ENCODE results near the gene GALNT18.

GALNT18 gene

DNA sequence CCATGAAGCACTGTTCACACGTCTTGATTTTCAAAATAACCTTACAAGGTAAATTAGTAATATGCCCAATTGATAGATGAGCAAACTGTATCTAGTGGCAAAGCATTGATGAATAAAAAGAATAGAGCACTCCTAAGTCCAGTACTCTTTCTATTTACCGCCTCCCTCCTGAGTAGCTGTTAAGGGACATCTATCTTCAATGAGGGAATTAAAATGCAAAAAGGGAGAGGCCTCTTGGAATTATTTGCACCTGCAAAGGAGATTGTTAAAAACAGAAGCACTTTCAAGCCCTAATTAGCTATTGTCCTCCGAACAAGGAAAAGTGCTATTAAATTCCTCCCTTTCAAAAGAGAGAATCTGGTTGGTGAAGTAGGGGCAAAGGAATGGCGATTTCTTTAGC, 6.8 kb upstream of the GALNT18 start:
- H3K4me1 ChIP-seq (ENCODE audit: control extremely low read depth in 1 of 4, control insufficient read depth in 4 of 4, insufficient read depth in 4 of 4, low read length in 3 of 4), result no peaks in the 10 kb centered on the region
- H3K4me3 ChIP-seq (ENCODE audit: control insufficient read depth in 1 of 7, extremely low read depth in 1 of 7, insufficient read depth in 4 of 7, low read depth in 2 of 7, low read length in 6 of 7), result no peak overlapping the region
- ChIA-PET CTCF (interaction anchor here (0.9 kb wide), 1 partner anchor 10 kb away, joined by 3 read pairs; no protein-coding TSS in a partner anchor), POLR2A (no interaction called here)
- no peak for DNase-seq
- 100% methylated on average over 2 of the region's 4 CpGs for WGBS (ENCODE audit: insufficient coverage)
- H3K27ac ChIP-seq (ENCODE audit: insufficient read depth in 1 of 2, low read depth in 1 of 2, low read length in 2 of 2, poor library complexity in 1 of 2, severe bottlenecking in 2 of 2), result no peak overlapping the region
- peaks cover 0 to 12% (median 4%) of the 10 kb centered on the region in 5 experiments for H3K27me3 ChIP-seq (replicated peaks in 2 of 5; ENCODE audit: control insufficient read depth in 4 of 5, insufficient read depth in 5 of 5, low read length in 4 of 5)
- no peaks in the 10 kb centered on the region for H3K9me3 ChIP-seq (ENCODE audit: control extremely low read depth in 1 of 5, control insufficient read depth in 4 of 5, insufficient read depth in 2 of 5, low read depth in 1 of 5, low read length in 4 of 5)
- no peaks in the 10 kb centered on the region for H3K36me3 ChIP-seq (ENCODE audit: control insufficient read depth in 4 of 4, insufficient read depth in 4 of 4, low read length in 3 of 4)

DNA sequence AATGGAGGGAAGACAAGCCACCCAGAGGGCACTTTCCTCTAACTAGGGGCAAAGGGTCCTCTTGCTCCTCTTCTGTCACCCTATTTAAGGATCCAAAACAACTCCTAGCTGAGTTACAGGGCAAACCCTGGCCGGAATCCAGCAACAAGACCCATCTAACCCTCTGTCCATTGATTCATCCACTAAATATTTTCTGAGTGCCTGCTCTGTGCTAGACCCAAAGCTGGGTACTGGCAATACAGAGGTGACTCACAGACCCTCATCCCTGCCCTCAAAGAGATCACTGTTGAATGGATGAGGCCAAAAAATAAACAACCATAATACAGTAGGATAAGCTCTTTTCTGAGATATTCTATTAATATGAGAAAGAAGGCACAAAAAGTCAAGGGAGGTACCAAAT, 4.3 kb upstream of the GALNT18 start:
- H3K27me3 ChIP-seq (replicated peaks in 2 of 5; ENCODE audit: control insufficient read depth in 4 of 5, insufficient read depth in 5 of 5, low read length in 4 of 5), result peaks cover 0 to 25% (median 4%) of the 10 kb centered on the region in 5 experiments
- POLR2A ChIA-PET, result no interaction called here
- WGBS (ENCODE audit: insufficient coverage), result 100% methylated on average over 1 of the region's 1 CpG

GRCh38 chr11:11624926-11625325, 3.1 kb upstream of the GALNT18 start:
- H3K4me1 ChIP-seq (ENCODE audit: control extremely low read depth in 1 of 4, control insufficient read depth in 4 of 4, insufficient read depth in 4 of 4, low read length in 3 of 4), result peaks cover 0 to 23% (median 22%) of the 10 kb centered on the region in 4 experiments
- ChIA-PET POLR2A (no interaction called here), CTCF (interaction anchor here (0.8 to 1.4 kb wide), 2 partner anchors 10 to 57 kb away, joined by 3 read pairs; no protein-coding TSS in a partner anchor)
- no peaks in the 10 kb centered on the region for H3K36me3 ChIP-seq (ENCODE audit: control insufficient read depth in 4 of 4, insufficient read depth in 4 of 4, low read length in 3 of 4)
- H3K9me3 ChIP-seq (ENCODE audit: control extremely low read depth in 1 of 5, control insufficient read depth in 4 of 5, insufficient read depth in 2 of 5, low read depth in 1 of 5, low read length in 4 of 5), result no peaks in the 10 kb centered on the region
- peaks cover 0 to 37% (median 9%) of the 10 kb centered on the region in 5 experiments for H3K27me3 ChIP-seq (replicated peaks in 2 of 5; ENCODE audit: control insufficient read depth in 4 of 5, insufficient read depth in 5 of 5, low read length in 4 of 5)
- no peak overlapping the region for H3K27ac ChIP-seq (ENCODE audit: insufficient read depth in 1 of 2, low read depth in 1 of 2, low read length in 2 of 2, poor library complexity in 1 of 2, severe bottlenecking in 2 of 2)
- DNase-seq, result no peak
- WGBS (ENCODE audit: insufficient coverage), result 92% methylated on average over 2 of the region's 4 CpGs
- no peak overlapping the region for H3K4me3 ChIP-seq (ENCODE audit: control insufficient read depth in 1 of 7, extremely low read depth in 1 of 7, insufficient read depth in 4 of 7, low read depth in 2 of 7, low read length in 6 of 7)

More for the DNA sequence above, 4.3 kb upstream of the GALNT18 start:
- Histone ChIP-seq H3K36me3 (ENCODE audit: control insufficient read depth in 4 of 4, insufficient read depth in 4 of 4, low read length in 3 of 4) (no peaks in the 10 kb centered on the region), H3K27ac (ENCODE audit: insufficient read depth in 1 of 2, low read depth in 1 of 2, low read length in 2 of 2, poor library complexity in 1 of 2, severe bottlenecking in 2 of 2) (no peak overlapping the region), H3K4me3 (ENCODE audit: control insufficient read depth in 1 of 7, extremely low read depth in 1 of 7, insufficient read depth in 4 of 7, low read depth in 2 of 7, low read length in 6 of 7) (no peak overlapping the region), H3K4me1 (ENCODE audit: control extremely low read depth in 1 of 4, control insufficient read depth in 4 of 4, insufficient read depth in 4 of 4, low read length in 3 of 4) (peaks cover 0 to 13% (median 11%) of the 10 kb centered on the region in 4 experiments), H3K9me3 (ENCODE audit: control extremely low read depth in 1 of 5, control insufficient read depth in 4 of 5, insufficient read depth in 2 of 5, low read depth in 1 of 5, low read length in 4 of 5) (no peaks in the 10 kb centered on the region)
- CTCF ChIA-PET, result interaction anchor here (1.4 kb wide), 1 partner anchor 9 kb away, joined by 3 read pairs; no protein-coding TSS in a partner anchor
- no peak for DNase-seq

- WGBS (ENCODE audit: insufficient coverage), result no CpG with 5 or more reads among the region's 3 CpGs
- Histone ChIP-seq H3K27me3 (replicated peaks in 2 of 5; ENCODE audit: control insufficient read depth in 4 of 5, insufficient read depth in 5 of 5, low read length in 4 of 5) (peaks cover 0 to 45% (median 17%) of the 10 kb centered on the region in 5 experiments), H3K4me1 (ENCODE audit: control extremely low read depth in 1 of 4, control insufficient read depth in 4 of 4, insufficient read depth in 4 of 4, low read length in 3 of 4) (peaks cover 0 to 24% (median 23%) of the 10 kb centered on the region in 4 experiments), H3K27ac (ENCODE audit: insufficient read depth in 1 of 2, low read depth in 1 of 2, low read length in 2 of 2, poor library complexity in 1 of 2, severe bottlenecking in 2 of 2) (no peak overlapping the region), H3K4me3 (ENCODE audit: control insufficient read depth in 1 of 7, extremely low read depth in 1 of 7, insufficient read depth in 4 of 7, low read depth in 2 of 7, low read length in 6 of 7) (no peak overlapping the region), H3K9me3 (ENCODE audit: control extremely low read depth in 1 of 5, control insufficient read depth in 4 of 5, insufficient read depth in 2 of 5, low read depth in 1 of 5, low read length in 4 of 5) (no peaks in the 10 kb centered on the region), H3K36me3 (ENCODE audit: control insufficient read depth in 4 of 4, insufficient read depth in 4 of 4, low read length in 3 of 4) (no peaks in the 10 kb centered on the region)
- CTCF ChIA-PET, result interaction anchor here (1.6 kb wide), 1 partner anchor 588 kb away, joined by 3 read pairs; no protein-coding TSS in a partner anchor
- POLR2A ChIA-PET, result interaction anchor here (0.6 kb wide), 1 partner anchor 276 kb away, joined by 3 read pairs; no protein-coding TSS in a partner anchor
- no peak for DNase-seq
These were observed 2.4 kb upstream of the GALNT18 start for GRCh38 chr11:11624204-11624603.

DNA sequence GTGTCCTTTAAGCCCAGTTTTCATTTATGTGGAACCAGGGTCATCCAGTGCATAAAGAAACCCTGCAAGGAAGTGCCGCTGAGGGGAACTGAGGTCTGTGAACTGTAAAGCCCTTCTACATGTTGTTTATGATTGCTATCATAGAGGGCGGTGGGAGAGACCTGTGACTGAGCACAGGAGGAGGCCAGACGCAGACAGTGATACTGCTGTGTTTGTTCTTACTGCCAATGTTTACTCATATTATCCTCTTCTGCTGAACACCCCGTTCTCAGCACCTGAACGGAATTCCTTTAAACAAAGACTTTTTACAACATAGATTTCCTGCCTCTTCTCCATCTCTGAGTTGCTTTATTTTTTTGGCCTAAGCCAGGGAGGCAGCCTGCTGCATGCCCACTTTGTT, 967 bp upstream of the GALNT18 start:
- CTCF ChIA-PET, result no interaction called here
- peak in 1 of 3 donors; percentile 4 for DNase-seq
- H3K27me3 ChIP-seq (replicated peaks in 2 of 5; ENCODE audit: control insufficient read depth in 4 of 5, insufficient read depth in 5 of 5, low read length in 4 of 5), result peaks cover 0 to 52% (median 17%) of the 10 kb centered on the region in 5 experiments
- peaks cover 0 to 24% (median 23%) of the 10 kb centered on the region in 4 experiments for H3K4me1 ChIP-seq (ENCODE audit: control extremely low read depth in 1 of 4, control insufficient read depth in 4 of 4, insufficient read depth in 4 of 4, low read length in 3 of 4)
- WGBS (ENCODE audit: insufficient coverage), result 93% methylated on average over 5 of the region's 5 CpGs
- H3K4me3 ChIP-seq (ENCODE audit: control insufficient read depth in 1 of 7, extremely low read depth in 1 of 7, insufficient read depth in 4 of 7, low read depth in 2 of 7, low read length in 6 of 7), result no peak overlapping the region
- no peak overlapping the region for H3K27ac ChIP-seq (ENCODE audit: insufficient read depth in 1 of 2, low read depth in 1 of 2, low read length in 2 of 2, poor library complexity in 1 of 2, severe bottlenecking in 2 of 2)
- POLR2A ChIA-PET, result no interaction called here
- no peaks in the 10 kb centered on the region for H3K36me3 ChIP-seq (ENCODE audit: control insufficient read depth in 4 of 4, insufficient read depth in 4 of 4, low read length in 3 of 4)
- no peaks in the 10 kb centered on the region for H3K9me3 ChIP-seq (ENCODE audit: control extremely low read depth in 1 of 5, control insufficient read depth in 4 of 5, insufficient read depth in 2 of 5, low read depth in 1 of 5, low read length in 4 of 5)

GRCh38 chr11:11622340-11622706, 518 bp upstream of the GALNT18 start:
- peaks cover 0 to 52% (median 17%) of the 10 kb centered on the region in 5 experiments for H3K27me3 ChIP-seq (replicated peaks in 2 of 5; ENCODE audit: control insufficient read depth in 4 of 5, insufficient read depth in 5 of 5, low read length in 4 of 5)
- 15% methylated on average over 8 of the region's 12 CpGs for WGBS (ENCODE audit: insufficient coverage)

GRCh38 chr11:11620921-11621572, 758 bp downstream of the GALNT18 start:
- POLR2A ChIA-PET, result no interaction called here
- Histone ChIP-seq H3K4me1 (ENCODE audit: control extremely low read depth in 1 of 4, control insufficient read depth in 4 of 4, insufficient read depth in 4 of 4, low read length in 3 of 4) (peaks cover 0 to 24% (median 23%) of the 10 kb centered on the region in 4 experiments), H3K27me3 (replicated peaks in 2 of 5; ENCODE audit: control insufficient read depth in 4 of 5, insufficient read depth in 5 of 5, low read length in 4 of 5) (peaks cover 0 to 52% (median 18%) of the 10 kb centered on the region in 5 experiments), H3K36me3 (ENCODE audit: control insufficient read depth in 4 of 4, insufficient read depth in 4 of 4, low read length in 3 of 4) (no peaks in the 10 kb centered on the region), H3K4me3 (ENCODE audit: control insufficient read depth in 1 of 7, extremely low read depth in 1 of 7, insufficient read depth in 4 of 7, low read depth in 2 of 7, low read length in 6 of 7) (peak overlapping the region; percentile 37 to 78 (median 70)), H3K27ac (ENCODE audit: insufficient read depth in 1 of 2, low read depth in 1 of 2, low read length in 2 of 2, poor library complexity in 1 of 2, severe bottlenecking in 2 of 2) (no peak overlapping the region), H3K9me3 (ENCODE audit: control extremely low read depth in 1 of 5, control insufficient read depth in 4 of 5, insufficient read depth in 2 of 5, low read depth in 1 of 5, low read length in 4 of 5) (no peaks in the 10 kb centered on the region)
- CTCF ChIA-PET, result interaction anchor here (0.9 to 1.7 kb wide), 4 partner anchors 9 to 224 kb away, joined by 3 to 5 read pairs (median 3); no protein-coding TSS in a partner anchor
- WGBS (ENCODE audit: insufficient coverage), result 0% methylated on average over 47 of the region's 55 CpGs
- peak; percentile 20 to 82 (median 82) for DNase-seq

More at GRCh38 chr11:11622340-11622706, 518 bp upstream of the GALNT18 start:
- H3K4me3 ChIP-seq (ENCODE audit: control insufficient read depth in 1 of 7, extremely low read depth in 1 of 7, insufficient read depth in 4 of 7, low read depth in 2 of 7, low read length in 6 of 7), result peak overlapping the region in 5 of 7 experiments; percentile 27 to 70 (median 51)
- CTCF ChIA-PET, result interaction anchor here (1.4 to 1.7 kb wide), 2 partner anchors 165 to 226 kb away, joined by 3 to 5 read pairs; no protein-coding TSS in a partner anchor
- no peak overlapping the region for H3K27ac ChIP-seq (ENCODE audit: insufficient read depth in 1 of 2, low read depth in 1 of 2, low read length in 2 of 2, poor library complexity in 1 of 2, severe bottlenecking in 2 of 2)
- H3K9me3 ChIP-seq (ENCODE audit: control extremely low read depth in 1 of 5, control insufficient read depth in 4 of 5, insufficient read depth in 2 of 5, low read depth in 1 of 5, low read length in 4 of 5), result no peaks in the 10 kb centered on the region
- no peaks in the 10 kb centered on the region for H3K36me3 ChIP-seq (ENCODE audit: control insufficient read depth in 4 of 4, insufficient read depth in 4 of 4, low read length in 3 of 4)
- POLR2A ChIA-PET, result no interaction called here
- DNase-seq, result no peak
- peaks cover 0 to 24% (median 23%) of the 10 kb centered on the region in 4 experiments for H3K4me1 ChIP-seq (ENCODE audit: control extremely low read depth in 1 of 4, control insufficient read depth in 4 of 4, insufficient read depth in 4 of 4, low read length in 3 of 4)

Measured in common myeloid progenitor, CD34-positive (primary cell).